SU-DHL-6 (cell line): ENCODE results near the gene SPHKAP.
"Not testable (repeated sequence)": the region's sequence is repeated elsewhere in the genome, so short reads cannot be mapped to it uniquely, and the experiment has no call there.

Source experiments
- H2AFZ ChIP-seq: fragments of 200-600 bp; sonication (generic); 2 replicates; pipeline ENCODE4 v1.6.1; 2014; ENCODE audit warnings: low read depth, mild to moderate bottlenecking, moderate library complexity, mixed read lengths, antibody characterized with exemption, low read length; ENCODE audit not compliant: severe bottlenecking
- H3F3A ChIP-seq: fragments of 200-600 bp; shearing (Covaris generic); 2 replicates; pipeline ENCODE4 v1.6.0; 2016; ENCODE audit warnings: antibody characterized with exemption, mild to moderate bottlenecking; ENCODE audit not compliant: insufficient read depth
- H3K27ac ChIP-seq: fragments of 200-600 bp; sonication (generic); 2 replicates; pipeline ENCODE4 v1.5.1; 2016; ENCODE audit warnings: low read depth, mild to moderate bottlenecking, low read length, moderate library complexity, mixed read lengths
- H3K27me3 ChIP-seq: fragments of 200-600 bp; sonication (generic), shearing (Covaris generic); 2 replicates; pipeline ENCODE4 v1.6.0; 2014; ENCODE audit warnings: mild to moderate bottlenecking, low read length
- H3K36me3 ChIP-seq: fragments of 200-600 bp; sonication (generic); 2 replicates; pipeline ENCODE4 v1.6.1; 2014; ENCODE audit warnings: mild to moderate bottlenecking, low read length, mixed read lengths
- H3K4me2 ChIP-seq: fragments of 300-600, 200-600 bp; shearing (Covaris generic), sonication (generic); 2 replicates; pipeline ENCODE4 v1.6.0; 2014; ENCODE audit warnings: low read length, low read depth, mild to moderate bottlenecking; ENCODE audit not compliant: poor library complexity, severe bottlenecking
- H3K4me3 ChIP-seq: fragments of 200-600 bp; sonication (generic); 2 replicates; pipeline ENCODE4 v1.5.1; 2014; ENCODE audit warnings: antibody characterized with exemption, low read length, mild to moderate bottlenecking, mixed read lengths; ENCODE audit not compliant: insufficient read depth, poor library complexity, severe bottlenecking
- H3K79me2 ChIP-seq: fragments of 200-600 bp; sonication (generic); 2 replicates; pipeline ENCODE4 v1.6.1; 2014; ENCODE audit warnings: mild to moderate bottlenecking, low read length, moderate library complexity; ENCODE audit not compliant: insufficient read depth
- H3K9ac ChIP-seq: fragments of 200-600 bp; sonication (generic); 2 replicates; pipeline ENCODE4 v1.7.0; 2014; ENCODE audit warnings: mild to moderate bottlenecking, low read length
- H3K9me2 ChIP-seq: fragments of 200-600 bp; sonication (generic); replicated peaks from 2 replicates; pipeline ENCODE4 v1.6.1; 2014; ENCODE audit warnings: low read length; ENCODE audit not compliant: insufficient read depth
- H3K9me3 ChIP-seq: fragments of 200-600 bp; sonication (generic); 2 replicates; pipeline ENCODE4 v1.6.1; 2014; ENCODE audit warnings: low read length, mixed read lengths; ENCODE audit not compliant: insufficient read depth
- H4K20me1 ChIP-seq: fragments of 200-600 bp; sonication (generic); 2 replicates; pipeline ENCODE4 v1.6.1; 2014; ENCODE audit warnings: low read depth, mild to moderate bottlenecking, antibody characterized with exemption, low read length, moderate library complexity, mixed read lengths
- CTCF ChIP-seq: fragments of 200-600 bp; sonication (generic); IDR thresholded peaks from one replicate; pipeline ENCODE4 v1.5.1; 2017; ENCODE audit warnings: antibody characterized with exemption, mild to moderate bottlenecking, low read length, moderate library complexity; ENCODE audit not compliant: insufficient read depth, poor library complexity, severe bottlenecking
- EZH2phosphoT487 ChIP-seq: fragments of 200-600 bp; sonication (generic), shearing (Covaris generic); conservative IDR thresholded peaks from 2 replicates; pipeline ENCODE4 v1.6.1; 2018; ENCODE audit warnings: mild to moderate bottlenecking, antibody characterized with exemption, low read length, moderate library complexity, mixed read lengths

SPHKAP gene

GRCh38 chr2:227942965-227943364 lies 238.5 kb downstream of the SPHKAP start:
- Histone ChIP-seq H4K20me1 (no peaks in the 10 kb centered on the region), H3K79me2 (no peaks in the 10 kb centered on the region), H2AFZ (no peak overlapping the region), H3K4me3 (no peak overlapping the region), H3K9me2 (no peaks in the 10 kb centered on the region), H3K27me3 (no peaks in the 10 kb centered on the region), H3K27ac (no peak overlapping the region), H3K9me3 (no peaks in the 10 kb centered on the region), H3K9ac (no peak overlapping the region), H3K36me3 (no peaks in the 10 kb centered on the region), H3K4me2 (no peak overlapping the region), H3F3A (no peaks in the 10 kb centered on the region)
- TF ChIP-seq CTCF (no peak), EZH2phosphoT487 (no peak)

- Histone ChIP-seq H3K27ac (no peak overlapping the region), H3K36me3 (no peaks in the 10 kb centered on the region), H3K9me3 (no peaks in the 10 kb centered on the region), H3K27me3 (no peaks in the 10 kb centered on the region), H3K4me2 (no peak overlapping the region), H3F3A (no peaks in the 10 kb centered on the region), H3K9me2 (no peaks in the 10 kb centered on the region), H4K20me1 (no peaks in the 10 kb centered on the region), H3K9ac (no peak overlapping the region), H3K4me3 (no peak overlapping the region), H3K79me2 (no peaks in the 10 kb centered on the region), H2AFZ (no peak overlapping the region)
- no peak for TF ChIP-seq EZH2phosphoT487
Observed at GRCh38 chr2:227942021-227942420, 239.5 kb downstream of the SPHKAP start.

- H3K27me3 ChIP-seq = no peaks in the 10 kb centered on the region
- H3K79me2 ChIP-seq = no peaks in the 10 kb centered on the region
- H2AFZ ChIP-seq = no peak overlapping the region
- TF ChIP-seq EZH2phosphoT487 (no peak), CTCF (no peak)
- no peak overlapping the region for H3K27ac ChIP-seq
- no peaks in the 10 kb centered on the region for H4K20me1 ChIP-seq
- no peak overlapping the region for H3K9ac ChIP-seq
- H3F3A ChIP-seq = no peaks in the 10 kb centered on the region
- H3K4me2 ChIP-seq = no peak overlapping the region
- no peaks in the 10 kb centered on the region for H3K36me3 ChIP-seq
- H3K4me3 ChIP-seq = no peak overlapping the region
- no peaks in the 10 kb centered on the region for H3K9me3 ChIP-seq
- H3K9me2 ChIP-seq = no peaks in the 10 kb centered on the region
Observed at GRCh38 chr2:227939271-227940027, 242.0 kb downstream of the SPHKAP start.

GRCh38 chr2:227936249-227936648 lies 245.2 kb downstream of the SPHKAP start:
- H3K9me2 ChIP-seq, H3K9me3 ChIP-seq, H3K27ac ChIP-seq, H3K4me2 ChIP-seq, H3F3A ChIP-seq, H3K4me3 ChIP-seq, H3K27me3 ChIP-seq, H2AFZ ChIP-seq, H4K20me1 ChIP-seq, H3K36me3 ChIP-seq, H3K79me2 ChIP-seq, H3K9ac ChIP-seq: not testable (repeated sequence)
